Measurements from ENCODE around the gene KDF1.
"Not testable (repeated sequence)": the region's sequence is repeated elsewhere in the genome, so short reads cannot be mapped to it uniquely, and the experiment has no call there.

The KDF1 gene

DNA sequence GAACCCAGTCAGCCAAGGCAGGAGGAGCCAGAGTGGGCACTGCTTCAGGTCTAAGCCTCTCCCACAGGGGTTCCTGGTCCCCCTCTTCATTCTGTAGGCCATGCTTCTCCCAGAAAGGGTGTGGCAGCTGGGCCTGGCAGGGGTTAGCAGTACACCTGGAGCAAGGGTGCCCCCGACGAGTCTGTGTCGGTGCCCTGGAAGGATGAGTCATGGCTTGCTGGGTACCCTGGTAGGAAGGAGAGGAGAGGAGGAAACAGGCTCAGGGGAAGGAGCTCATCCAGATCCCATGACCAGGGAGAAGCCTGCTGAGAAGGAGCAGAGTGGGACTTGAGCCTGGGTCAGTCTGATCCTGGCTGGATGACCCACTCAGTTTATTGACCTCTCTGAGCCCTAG is 10.3 kb downstream of the KDF1 start:
- Histone ChIP-seq H3K4me1 (ENCODE audit: insufficient read depth, low read length) (no peaks in the 10 kb centered on the region), H3K27me3 (ENCODE audit: control insufficient read depth in 1 of 2, insufficient read depth in 2 of 2, low read length in 2 of 2) (no peaks in the 10 kb centered on the region), H3K9ac (ENCODE audit: low read length) (no peak overlapping the region), H3K27ac (ENCODE audit: low read depth, low read length) (no peak overlapping the region), H3K36me3 (ENCODE audit: insufficient read depth, low read length) (peaks cover 24% of the 10 kb centered on the region), H3K4me3 (ENCODE audit: low read depth in 1 of 2, low read length in 2 of 2) (no peak overlapping the region), H3K9me3 (ENCODE audit: low read length) (no peaks in the 10 kb centered on the region)

- Histone ChIP-seq H3K9ac (ENCODE audit: low read length) (no peak overlapping the region), H3K4me3 (ENCODE audit: low read depth in 1 of 2, low read length in 2 of 2) (no peak overlapping the region), H3K27ac (ENCODE audit: low read depth, low read length) (no peak overlapping the region), H3K27me3 (ENCODE audit: control insufficient read depth in 1 of 2, insufficient read depth in 2 of 2, low read length in 2 of 2) (no peaks in the 10 kb centered on the region), H3K9me3 (ENCODE audit: low read length) (no peaks in the 10 kb centered on the region), H3K36me3 (ENCODE audit: insufficient read depth, low read length) (peaks cover 24% of the 10 kb centered on the region), H3K4me1 (ENCODE audit: insufficient read depth, low read length) (no peaks in the 10 kb centered on the region)
Measured at GRCh38 chr1:26949266-26949925, 10.9 kb downstream of the KDF1 start.

DNA sequence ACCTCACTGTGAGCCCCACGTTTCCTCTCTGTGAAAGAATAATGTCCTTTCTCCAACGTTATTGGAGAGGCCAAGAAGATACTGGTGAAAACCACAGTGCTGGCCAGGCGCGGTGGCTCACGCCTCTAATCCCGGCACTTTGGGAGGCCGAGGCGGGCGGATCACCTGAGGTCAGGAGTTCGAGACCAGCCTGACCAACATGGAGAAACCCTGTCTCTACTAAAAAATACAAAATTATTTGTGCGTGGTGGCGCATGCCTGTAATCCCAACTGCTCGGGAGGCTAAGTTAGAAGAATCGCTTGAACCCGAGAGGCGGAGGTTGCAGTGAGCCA is 11.6 kb downstream of the KDF1 start:
- not testable (repeated sequence) for H3K9me3 ChIP-seq (ENCODE audit: low read length); H3K27ac ChIP-seq (ENCODE audit: low read depth, low read length); H3K9ac ChIP-seq (ENCODE audit: low read length); H3K4me3 ChIP-seq (ENCODE audit: low read depth in 1 of 2, low read length in 2 of 2); H3K27me3 ChIP-seq (ENCODE audit: control insufficient read depth in 1 of 2, insufficient read depth in 2 of 2, low read length in 2 of 2); H3K4me1 ChIP-seq (ENCODE audit: insufficient read depth, low read length)
- H3K36me3 ChIP-seq (ENCODE audit: insufficient read depth, low read length): peaks cover 25% of the 10 kb centered on the region

DNA sequence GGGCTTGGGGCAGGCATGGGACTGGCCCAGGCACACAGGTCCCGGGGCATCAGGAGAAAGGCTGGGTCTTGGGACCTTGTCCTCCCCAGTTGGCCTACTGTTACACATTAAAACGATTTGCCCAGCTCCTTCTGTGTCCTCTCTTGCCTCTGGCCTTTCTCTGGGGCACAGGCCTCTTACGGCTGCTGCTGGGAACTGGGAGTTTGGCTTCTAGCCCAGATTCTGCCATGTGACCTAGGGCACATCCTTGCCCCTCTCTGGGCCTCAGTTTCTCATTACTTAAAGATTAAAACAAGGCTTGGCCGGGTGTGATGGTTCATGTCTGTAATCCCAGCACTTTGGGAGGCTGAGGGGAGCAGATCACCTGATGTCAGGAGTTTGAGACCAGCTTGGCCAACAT is 14.0 kb downstream of the KDF1 start:
- Histone ChIP-seq H3K9me3 (ENCODE audit: low read length) (no peaks in the 10 kb centered on the region), H3K9ac (ENCODE audit: low read length) (no peak overlapping the region), H3K4me1 (ENCODE audit: insufficient read depth, low read length) (no peaks in the 10 kb centered on the region), H3K4me3 (ENCODE audit: low read depth in 1 of 2, low read length in 2 of 2) (no peak overlapping the region), H3K27ac (ENCODE audit: low read depth, low read length) (no peak overlapping the region), H3K36me3 (ENCODE audit: insufficient read depth, low read length) (peaks cover 48% of the 10 kb centered on the region), H3K27me3 (ENCODE audit: control insufficient read depth in 1 of 2, insufficient read depth in 2 of 2, low read length in 2 of 2) (no peaks in the 10 kb centered on the region)

GRCh38 chr1:26945728-26946127 is 14.5 kb downstream of the KDF1 start:
- H3K27ac ChIP-seq (ENCODE audit: low read depth, low read length): no peak overlapping the region
- peaks cover 50% of the 10 kb centered on the region for H3K36me3 ChIP-seq (ENCODE audit: insufficient read depth, low read length)
- no peaks in the 10 kb centered on the region for H3K9me3 ChIP-seq (ENCODE audit: low read length)
- H3K4me1 ChIP-seq (ENCODE audit: insufficient read depth, low read length): no peaks in the 10 kb centered on the region
- no peaks in the 10 kb centered on the region for H3K27me3 ChIP-seq (ENCODE audit: control insufficient read depth in 1 of 2, insufficient read depth in 2 of 2, low read length in 2 of 2)
- no peak overlapping the region for H3K9ac ChIP-seq (ENCODE audit: low read length)
- no peak overlapping the region for H3K4me3 ChIP-seq (ENCODE audit: low read depth in 1 of 2, low read length in 2 of 2)

GRCh38 chr1:26945138-26945537 is 15.1 kb downstream of the KDF1 start:
- no peak overlapping the region for H3K27ac ChIP-seq (ENCODE audit: low read depth, low read length)
- no peaks in the 10 kb centered on the region for H3K9me3 ChIP-seq (ENCODE audit: low read length)
- no peaks in the 10 kb centered on the region for H3K4me1 ChIP-seq (ENCODE audit: insufficient read depth, low read length)
- no peak overlapping the region for H3K9ac ChIP-seq (ENCODE audit: low read length)
- H3K27me3 ChIP-seq (ENCODE audit: control insufficient read depth in 1 of 2, insufficient read depth in 2 of 2, low read length in 2 of 2): no peaks in the 10 kb centered on the region
- H3K4me3 ChIP-seq (ENCODE audit: low read depth in 1 of 2, low read length in 2 of 2): no peak overlapping the region
- peaks cover 50% of the 10 kb centered on the region for H3K36me3 ChIP-seq (ENCODE audit: insufficient read depth, low read length)

- Histone ChIP-seq H3K9ac (ENCODE audit: low read length) (no peak overlapping the region), H3K9me3 (ENCODE audit: low read length) (no peaks in the 10 kb centered on the region), H3K27me3 (ENCODE audit: control insufficient read depth in 1 of 2, insufficient read depth in 2 of 2, low read length in 2 of 2) (no peaks in the 10 kb centered on the region), H3K4me3 (ENCODE audit: low read depth in 1 of 2, low read length in 2 of 2) (no peak overlapping the region), H3K4me1 (ENCODE audit: insufficient read depth, low read length) (no peaks in the 10 kb centered on the region), H3K36me3 (ENCODE audit: insufficient read depth, low read length) (peaks cover 50% of the 10 kb centered on the region), H3K27ac (ENCODE audit: low read depth, low read length) (no peak overlapping the region)
Measured at GRCh38 chr1:26942656-26943055, 17.6 kb downstream of the KDF1 start.

GRCh38 chr1:26941311-26941710 is 19.0 kb downstream of the KDF1 start:
- Histone ChIP-seq H3K36me3 (ENCODE audit: insufficient read depth, low read length) (peaks cover 49% of the 10 kb centered on the region), H3K9ac (ENCODE audit: low read length) (no peak overlapping the region), H3K9me3 (ENCODE audit: low read length) (no peaks in the 10 kb centered on the region), H3K27ac (ENCODE audit: low read depth, low read length) (no peak overlapping the region), H3K4me3 (ENCODE audit: low read depth in 1 of 2, low read length in 2 of 2) (no peak overlapping the region), H3K4me1 (ENCODE audit: insufficient read depth, low read length) (no peaks in the 10 kb centered on the region), H3K27me3 (ENCODE audit: control insufficient read depth in 1 of 2, insufficient read depth in 2 of 2, low read length in 2 of 2) (no peaks in the 10 kb centered on the region)

DNA sequence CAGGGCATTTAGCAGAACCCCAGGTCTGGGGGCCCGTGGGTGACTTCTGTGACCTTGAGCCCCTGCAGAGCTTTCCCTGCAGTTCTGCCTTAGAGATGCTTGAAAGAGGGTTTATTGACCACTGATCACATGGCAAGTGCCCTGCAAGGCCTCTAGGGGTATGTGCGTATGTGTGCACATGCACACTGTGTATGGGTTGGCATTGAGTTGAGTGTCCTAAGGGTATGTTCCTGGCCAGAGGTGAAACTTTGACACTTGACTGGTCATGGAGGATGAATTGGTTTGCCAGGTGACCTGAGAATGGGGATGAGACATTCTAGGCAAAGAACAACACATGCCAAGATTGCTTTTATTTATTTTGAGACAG is 21.6 kb downstream of the KDF1 start:
- Histone ChIP-seq H3K4me1 (ENCODE audit: insufficient read depth, low read length) (no peaks in the 10 kb centered on the region), H3K9ac (ENCODE audit: low read length) (no peak overlapping the region), H3K27ac (ENCODE audit: low read depth, low read length) (no peak overlapping the region), H3K27me3 (ENCODE audit: control insufficient read depth in 1 of 2, insufficient read depth in 2 of 2, low read length in 2 of 2) (no peaks in the 10 kb centered on the region), H3K36me3 (ENCODE audit: insufficient read depth, low read length) (peaks cover 33% of the 10 kb centered on the region), H3K9me3 (ENCODE audit: low read length) (no peaks in the 10 kb centered on the region), H3K4me3 (ENCODE audit: low read depth in 1 of 2, low read length in 2 of 2) (no peak overlapping the region)

GRCh38 chr1:26938004-26938658 is 22.1 kb downstream of the KDF1 start:
- no peak overlapping the region for H3K9ac ChIP-seq (ENCODE audit: low read length)
- no peak overlapping the region for H3K27ac ChIP-seq (ENCODE audit: low read depth, low read length)
- no peak overlapping the region for H3K4me3 ChIP-seq (ENCODE audit: low read depth in 1 of 2, low read length in 2 of 2)
- H3K4me1 ChIP-seq (ENCODE audit: insufficient read depth, low read length): no peaks in the 10 kb centered on the region
- peaks cover 28% of the 10 kb centered on the region for H3K36me3 ChIP-seq (ENCODE audit: insufficient read depth, low read length)
- H3K27me3 ChIP-seq (ENCODE audit: control insufficient read depth in 1 of 2, insufficient read depth in 2 of 2, low read length in 2 of 2): no peaks in the 10 kb centered on the region
- no peaks in the 10 kb centered on the region for H3K9me3 ChIP-seq (ENCODE audit: low read length)

GRCh38 chr1:26936823-26937222 is 23.4 kb downstream of the KDF1 start:
- peaks cover 16% of the 10 kb centered on the region for H3K36me3 ChIP-seq (ENCODE audit: insufficient read depth, low read length)
- no peak overlapping the region for H3K27ac ChIP-seq (ENCODE audit: low read depth, low read length)
- no peak overlapping the region for H3K4me3 ChIP-seq (ENCODE audit: low read depth in 1 of 2, low read length in 2 of 2)
- H3K9me3 ChIP-seq (ENCODE audit: low read length): no peaks in the 10 kb centered on the region
- H3K4me1 ChIP-seq (ENCODE audit: insufficient read depth, low read length): no peaks in the 10 kb centered on the region
- no peak overlapping the region for H3K9ac ChIP-seq (ENCODE audit: low read length)
- H3K27me3 ChIP-seq (ENCODE audit: control insufficient read depth in 1 of 2, insufficient read depth in 2 of 2, low read length in 2 of 2): no peaks in the 10 kb centered on the region

DNA sequence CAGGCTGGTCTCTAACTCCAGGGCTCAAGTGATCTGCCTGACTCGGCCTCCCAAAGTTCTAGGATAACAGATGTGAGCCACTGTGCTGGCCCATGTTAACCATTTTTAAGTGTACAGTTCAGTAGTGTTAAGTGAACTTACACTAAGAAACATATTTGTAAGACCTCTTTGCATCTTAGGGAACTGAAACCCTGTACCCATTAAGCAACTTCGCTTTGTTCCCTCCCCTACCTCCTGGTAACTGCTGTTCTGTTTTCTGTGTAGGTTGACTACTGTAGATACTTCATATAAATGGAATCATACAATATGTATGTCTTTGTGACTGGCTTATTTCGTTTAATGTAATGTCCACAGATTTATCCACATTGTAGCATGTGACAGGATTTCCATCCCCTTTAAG is 27.7 kb downstream of the KDF1 start:
- Histone ChIP-seq H3K36me3 (ENCODE audit: insufficient read depth, low read length) (peaks cover 19% of the 10 kb centered on the region), H3K9me3 (ENCODE audit: low read length) (no peaks in the 10 kb centered on the region)

More for the DNA sequence above, 27.7 kb downstream of the KDF1 start:
- no peaks in the 10 kb centered on the region for H3K27me3 ChIP-seq (ENCODE audit: control insufficient read depth in 1 of 2, insufficient read depth in 2 of 2, low read length in 2 of 2)
- H3K27ac ChIP-seq (ENCODE audit: low read depth, low read length): no peak overlapping the region
- no peak overlapping the region for H3K9ac ChIP-seq (ENCODE audit: low read length)
- no peaks in the 10 kb centered on the region for H3K4me1 ChIP-seq (ENCODE audit: insufficient read depth, low read length)
- H3K4me3 ChIP-seq (ENCODE audit: low read depth in 1 of 2, low read length in 2 of 2): no peak overlapping the region

Data from muscle layer of colon (tissue), 2 donors.